ENCODE data around the gene IFIT3.
"Not testable (repeated sequence)": the region's sequence is repeated elsewhere in the genome, so short reads cannot be mapped to it uniquely, and the experiment has no call there.

The IFIT3 gene

DNA sequence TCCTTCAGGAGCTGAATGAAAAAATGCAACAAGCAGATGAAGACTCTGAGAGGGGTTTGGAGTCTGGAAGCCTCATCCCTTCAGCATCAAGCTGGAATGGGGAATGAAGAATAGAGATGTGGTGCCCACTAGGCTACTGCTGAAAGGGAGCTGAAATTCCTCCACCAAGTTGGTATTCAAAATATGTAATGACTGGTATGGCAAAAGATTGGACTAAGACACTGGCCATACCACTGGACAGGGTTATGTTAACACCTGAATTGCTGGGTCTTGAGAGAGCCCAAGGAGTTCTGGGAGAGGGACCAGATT, 20.6 kb upstream of the IFIT3 start:
- Mint-ChIP-seq H3K9me3 (no peaks in the 10 kb centered on the region), H3K4me1 (ENCODE audit: low read depth) (peaks cover 37% of the 10 kb centered on the region), H3K27me3 (peaks cover 7% of the 10 kb centered on the region), H3K4me3 (no peak overlapping the region), H3K36me3 (ENCODE audit: low read depth) (peaks cover 13% of the 10 kb centered on the region), H3K27ac (no peak overlapping the region)
- intact Hi-C loops (cut with micrococcal nuclease) = no loop called here

- intact Hi-C loops (cut with micrococcal nuclease) = no loop called here
- Mint-ChIP-seq H3K27me3 (peaks cover 7% of the 10 kb centered on the region), H3K4me1 (ENCODE audit: low read depth) (peaks cover 27% of the 10 kb centered on the region), H3K27ac (no peak overlapping the region), H3K9me3 (no peaks in the 10 kb centered on the region), H3K36me3 (ENCODE audit: low read depth) (peaks cover 13% of the 10 kb centered on the region), H3K4me3 (no peak overlapping the region)
These were observed 19.5 kb upstream of the IFIT3 start for GRCh38 chr10:89308266-89308665.

GRCh38 chr10:89308736-89309135, 19.1 kb upstream of the IFIT3 start:
- intact Hi-C loops (cut with micrococcal nuclease) = no loop called here
- Mint-ChIP-seq H3K4me3 (no peak overlapping the region), H3K27ac (no peak overlapping the region), H3K27me3 (peaks cover 6% of the 10 kb centered on the region), H3K9me3 (no peaks in the 10 kb centered on the region), H3K4me1 (ENCODE audit: low read depth) (peaks cover 23% of the 10 kb centered on the region), H3K36me3 (ENCODE audit: low read depth) (peaks cover 13% of the 10 kb centered on the region)

DNA sequence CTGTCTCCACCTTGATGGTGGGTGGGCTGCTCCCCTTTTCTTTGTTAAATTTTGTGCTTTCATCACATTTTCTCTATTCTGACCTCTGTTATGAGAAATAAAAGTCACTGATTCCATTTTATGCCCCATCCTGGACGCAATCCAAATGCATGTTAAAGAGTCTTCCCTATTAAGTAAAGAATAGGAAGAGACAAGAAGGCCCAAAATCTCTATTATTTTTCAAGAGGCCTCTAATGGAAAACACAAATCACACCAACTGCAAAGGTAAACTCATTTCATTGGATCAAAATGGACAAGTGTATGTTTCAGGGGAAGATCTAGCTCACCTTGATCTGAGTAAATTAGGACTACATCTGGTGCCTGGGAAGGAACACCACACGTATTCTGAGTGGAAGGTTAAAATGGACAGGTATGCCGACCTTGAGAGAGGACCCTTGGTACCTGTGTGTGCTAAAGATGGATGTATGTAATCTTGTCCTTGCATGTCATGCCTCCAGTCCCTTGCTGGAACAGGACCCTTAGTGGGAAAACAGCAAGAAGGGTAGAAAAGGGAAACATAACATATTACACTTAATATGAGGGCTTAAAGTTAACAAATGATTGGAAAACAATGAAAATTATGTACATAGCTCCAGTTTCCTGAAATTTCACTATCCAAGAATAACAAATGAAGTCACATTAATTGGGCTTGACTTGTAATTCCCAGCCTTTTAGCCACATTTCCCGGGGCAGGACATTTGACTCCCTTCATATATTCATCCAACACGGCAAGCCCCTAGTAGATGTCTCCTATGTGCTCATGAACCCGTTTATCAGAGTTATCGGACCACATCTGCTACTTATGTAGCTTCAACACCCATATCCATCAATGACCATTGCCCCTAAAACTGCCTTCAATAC, 18.4 kb upstream of the IFIT3 start:
- peaks cover 13% of the 10 kb centered on the region for H3K36me3 Mint-ChIP-seq (ENCODE audit: low read depth)
- H3K9me3 Mint-ChIP-seq = no peaks in the 10 kb centered on the region
- intact Hi-C loops (cut with micrococcal nuclease) = no loop called here
- peaks cover 4% of the 10 kb centered on the region for H3K27me3 Mint-ChIP-seq
- H3K27ac Mint-ChIP-seq = no peak overlapping the region
- no peak overlapping the region for H3K4me3 Mint-ChIP-seq
- H3K4me1 Mint-ChIP-seq (ENCODE audit: low read depth) = peaks cover 16% of the 10 kb centered on the region

- intact Hi-C loops (cut with micrococcal nuclease) = no loop called here
- H3K9me3 Mint-ChIP-seq = no peaks in the 10 kb centered on the region
- peaks cover 12% of the 10 kb centered on the region for H3K4me1 Mint-ChIP-seq (ENCODE audit: low read depth)
- no peak overlapping the region for H3K27ac Mint-ChIP-seq
- peaks cover 13% of the 10 kb centered on the region for H3K36me3 Mint-ChIP-seq (ENCODE audit: low read depth)
- no peak overlapping the region for H3K4me3 Mint-ChIP-seq
- peaks cover 2% of the 10 kb centered on the region for H3K27me3 Mint-ChIP-seq
These were observed 17.5 kb upstream of the IFIT3 start for GRCh38 chr10:89310056-89310893.

GRCh38 chr10:89312973-89313372, 14.8 kb upstream of the IFIT3 start:
- Mint-ChIP-seq H3K4me3 (no peak overlapping the region), H3K27me3 (no peaks in the 10 kb centered on the region), H3K9me3 (peaks cover 4% of the 10 kb centered on the region), H3K27ac (no peak overlapping the region), H3K36me3 (ENCODE audit: low read depth) (no peaks in the 10 kb centered on the region), H3K4me1 (ENCODE audit: low read depth) (peaks cover 5% of the 10 kb centered on the region)
- intact Hi-C loops (cut with micrococcal nuclease) = no loop called here

- H3K27ac Mint-ChIP-seq = no peak overlapping the region
- intact Hi-C loops (cut with micrococcal nuclease) = no loop called here
- H3K4me3 Mint-ChIP-seq = no peak overlapping the region
- H3K27me3 Mint-ChIP-seq = no peaks in the 10 kb centered on the region
- H3K9me3 Mint-ChIP-seq = peaks cover 8% of the 10 kb centered on the region
- H3K36me3 Mint-ChIP-seq (ENCODE audit: low read depth) = no peaks in the 10 kb centered on the region
- H3K4me1 Mint-ChIP-seq (ENCODE audit: low read depth) = peaks cover 5% of the 10 kb centered on the region
These were observed 13.1 kb upstream of the IFIT3 start for GRCh38 chr10:89314676-89315075.

GRCh38 chr10:89318047-89318446, 9.8 kb upstream of the IFIT3 start:
- H3K9me3 Mint-ChIP-seq; intact Hi-C loops (cut with micrococcal nuclease); H3K4me1 Mint-ChIP-seq (ENCODE audit: low read depth); H3K27me3 Mint-ChIP-seq; H3K4me3 Mint-ChIP-seq; H3K36me3 Mint-ChIP-seq (ENCODE audit: low read depth); H3K27ac Mint-ChIP-seq: not testable (repeated sequence)

GRCh38 chr10:89325081-89325480, 2.7 kb upstream of the IFIT3 start:
- H3K9me3 Mint-ChIP-seq; intact Hi-C loops (cut with micrococcal nuclease): not testable (repeated sequence)

GRCh38 chr10:89325856-89326255, 1.9 kb upstream of the IFIT3 start:
- H3K27ac Mint-ChIP-seq; H3K4me3 Mint-ChIP-seq; intact Hi-C loops (cut with micrococcal nuclease); H3K27me3 Mint-ChIP-seq; H3K36me3 Mint-ChIP-seq (ENCODE audit: low read depth); H3K9me3 Mint-ChIP-seq: not testable (repeated sequence)
- H3K4me1 Mint-ChIP-seq (ENCODE audit: low read depth) = peaks cover 29% of the 10 kb centered on the region

More at GRCh38 chr10:89325081-89325480, 2.7 kb upstream of the IFIT3 start:
- H3K27me3 Mint-ChIP-seq; H3K27ac Mint-ChIP-seq; H3K4me3 Mint-ChIP-seq; H3K36me3 Mint-ChIP-seq (ENCODE audit: low read depth): not testable (repeated sequence)
- peaks cover 29% of the 10 kb centered on the region for H3K4me1 Mint-ChIP-seq (ENCODE audit: low read depth)

- peaks cover 53% of the 10 kb centered on the region for H3K4me1 Mint-ChIP-seq (ENCODE audit: low read depth)
- no peak overlapping the region for H3K4me3 Mint-ChIP-seq
- intact Hi-C loops (cut with micrococcal nuclease) = no loop called here
- H3K27ac Mint-ChIP-seq = no peak overlapping the region
- no peaks in the 10 kb centered on the region for H3K27me3 Mint-ChIP-seq
- no peaks in the 10 kb centered on the region for H3K9me3 Mint-ChIP-seq
- H3K36me3 Mint-ChIP-seq (ENCODE audit: low read depth) = no peaks in the 10 kb centered on the region
These were observed 1.4 kb downstream of the IFIT3 start for GRCh38 chr10:89329151-89329550.

DNA sequence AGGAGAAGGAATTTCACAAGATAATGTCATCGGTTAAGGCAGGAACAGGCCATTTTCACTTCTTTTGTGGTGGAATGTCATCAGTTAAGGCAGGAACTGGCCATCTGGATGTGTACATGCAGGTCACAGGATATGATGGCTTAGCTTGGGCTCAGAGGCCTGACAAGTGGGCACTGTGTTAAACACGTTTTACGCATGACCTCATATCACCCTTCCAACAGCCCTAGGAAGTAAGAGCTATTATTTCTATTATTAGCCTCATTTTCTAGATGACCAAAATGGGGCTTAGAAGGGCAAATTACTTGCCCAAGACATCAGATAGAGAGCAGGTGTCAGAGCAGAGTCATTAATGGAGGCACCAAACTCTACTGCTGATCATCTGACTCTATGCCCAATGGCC, 2.2 kb downstream of the IFIT3 start:
- intact Hi-C loops (cut with micrococcal nuclease); H3K27me3 Mint-ChIP-seq; H3K4me3 Mint-ChIP-seq; H3K27ac Mint-ChIP-seq; H3K9me3 Mint-ChIP-seq; H3K36me3 Mint-ChIP-seq (ENCODE audit: low read depth): not testable (repeated sequence)
- H3K4me1 Mint-ChIP-seq (ENCODE audit: low read depth) = peaks cover 55% of the 10 kb centered on the region

- H3K36me3 Mint-ChIP-seq (ENCODE audit: low read depth) = no peaks in the 10 kb centered on the region
- no peaks in the 10 kb centered on the region for H3K27me3 Mint-ChIP-seq
- no peaks in the 10 kb centered on the region for H3K9me3 Mint-ChIP-seq
- intact Hi-C loops (cut with micrococcal nuclease) = no loop called here
- H3K27ac Mint-ChIP-seq = no peak overlapping the region
- H3K4me3 Mint-ChIP-seq = no peak overlapping the region
- H3K4me1 Mint-ChIP-seq (ENCODE audit: low read depth) = peaks cover 55% of the 10 kb centered on the region
These were observed 2.9 kb downstream of the IFIT3 start for GRCh38 chr10:89330537-89331212.

GRCh38 chr10:89331487-89332122, 3.8 kb downstream of the IFIT3 start:
- H3K4me1 Mint-ChIP-seq (ENCODE audit: low read depth) = peaks cover 54% of the 10 kb centered on the region

More at GRCh38 chr10:89331487-89332122, 3.8 kb downstream of the IFIT3 start:
- H3K27me3 Mint-ChIP-seq; intact Hi-C loops (cut with micrococcal nuclease); H3K9me3 Mint-ChIP-seq; H3K4me3 Mint-ChIP-seq; H3K36me3 Mint-ChIP-seq (ENCODE audit: low read depth); H3K27ac Mint-ChIP-seq: not testable (repeated sequence)

Measured in dendritic cell treated with granulocyte-macrophage colony-stimulating factor and Interleukin-4, amounts not matched to agents 40 ng/mL and 50 ng/mL, for 4 days (primary cell).